GM23248 (cell line): ENCODE data around the gene PANX3. TPM values are rescaled to one million over a fixed set of nuclear protein-coding genes. Genes with fewer than 3 reads are reported as not detected.

Experiments
- DNase-seq: peaks from one replicate; pipeline ENCODE4 v3.0.0-alpha.2; 2015
- H2AFZ ChIP-seq: fragments of 200-600 bp; sonication (generic); 2 replicates; pipeline ENCODE4 v1.6.1; 2016; ENCODE audit warnings: antibody characterized with exemption
- H3F3A ChIP-seq: fragments of 200-600 bp; sonication (generic); 2 replicates; pipeline ENCODE4 v1.6.1; 2016; ENCODE audit warnings: mild to moderate bottlenecking, antibody characterized with exemption, mixed run types; ENCODE audit not compliant: insufficient read depth
- H3K27ac ChIP-seq: fragments of 200-600 bp; sonication (generic); 2 replicates; pipeline ENCODE4 v1.5.1; 2016; ENCODE audit warnings: mild to moderate bottlenecking
- H3K27me3 ChIP-seq: fragments of 200-600 bp; sonication (generic); replicated peaks from 2 replicates; pipeline ENCODE4 v1.6.1; 2016; ENCODE audit warnings: mild to moderate bottlenecking; ENCODE audit not compliant: insufficient read depth
- H3K36me3 ChIP-seq: fragments of 200-600 bp; sonication (generic); 2 replicates; pipeline ENCODE4 v1.6.1; 2016; ENCODE audit warnings: low read depth, mild to moderate bottlenecking
- H3K4me1 ChIP-seq: fragments of 200-600 bp; sonication (generic); 2 replicates; pipeline ENCODE4 v1.6.1; 2016; ENCODE audit warnings: mild to moderate bottlenecking; ENCODE audit not compliant: insufficient read depth
- H3K4me2 ChIP-seq: fragments of 200-600 bp; sonication (generic); one replicate; pipeline ENCODE4 v1.6.1; 2016; ENCODE audit warnings: mild to moderate bottlenecking; ENCODE audit not compliant: unreplicated experiment
- H3K4me3 ChIP-seq: fragments of 200-600 bp; sonication (generic); 2 replicates; pipeline ENCODE4 v1.5.1; 2016; ENCODE audit warnings: mild to moderate bottlenecking
- H3K79me2 ChIP-seq: fragments of 200-600 bp; sonication (generic); 2 replicates; pipeline ENCODE4 v1.6.1; 2016; ENCODE audit warnings: mild to moderate bottlenecking; ENCODE audit not compliant: insufficient read depth
- H3K9ac ChIP-seq: fragments of 200-600 bp; sonication (generic); 2 replicates; pipeline ENCODE4 v1.6.1; 2016; ENCODE audit warnings: mild to moderate bottlenecking
- H3K9me2 ChIP-seq: fragments of 200-600 bp; sonication (generic); 2 replicates; pipeline ENCODE4 v1.6.1; 2016; ENCODE audit warnings: mixed run types, mild to moderate bottlenecking, moderate library complexity; ENCODE audit not compliant: insufficient read depth
- H3K9me3 ChIP-seq: fragments of 200-600 bp; sonication (generic); one replicate; pipeline ENCODE4 v1.6.1; 2017; ENCODE audit warnings: low read depth
- H4K20me1 ChIP-seq: fragments of 200-600 bp; sonication (generic); 2 replicates; pipeline ENCODE4 v1.6.0; 2016; ENCODE audit not compliant: insufficient read depth
- EZH2 ChIP-seq: fragments of 200-600 bp; sonication (generic); IDR thresholded peaks from 2 replicates; pipeline ENCODE4 v1.6.1; 2018; ENCODE audit warnings: antibody characterized with exemption, mild to moderate bottlenecking; ENCODE audit not compliant: insufficient read depth, poor library complexity, severe bottlenecking
- EZH2phosphoT487 ChIP-seq: fragments of 200-600 bp; sonication (generic); IDR thresholded peaks from 2 replicates; pipeline ENCODE4 v1.6.1; 2018; ENCODE audit warnings: antibody characterized with exemption, moderate library complexity, mild to moderate bottlenecking, low read depth; ENCODE audit not compliant: insufficient read depth
- WGBS, 2 experiments: methylation state at CpG; one replicate each; pipeline ENCODE4 v1.1.6; 2015 to 2017; ENCODE audit warnings: low lambda C conversion rate in 2 of 2, low coverage in 1 of 2; ENCODE audit errors: missing lambda C conversion rate in 2 of 2; 5-methylcytosine and 5-hydroxymethylcytosine counted together
- in situ Hi-C: fragments of 300-500 bp; cut with MboI; formaldehyde crosslinking; loops from 2 replicates; pipeline ENCODE4 v1.15.0; 2020
- polyA plus RNA-seq: library from polyadenylated mRNA; unstranded; fragments of >200 nt; fragmentation: Nextera tagmentation; extraction: Ambion mirVana; gene quantifications from 2 replicates; pipeline ENCODE4 v1.2.1, GENCODE V29; 2016
- total RNA-seq: library from RNA; depleted of rRNA; stranded (reverse); fragments of >200 nt; shearing (Covaris generic); gene quantifications from 2 replicates; pipeline ENCODE4 v1.2.3, GENCODE V29; 2014

The PANX3 gene
- total and polyA plus RNA-seq, 2 experiments from 2014 or later = not detected

DNA sequence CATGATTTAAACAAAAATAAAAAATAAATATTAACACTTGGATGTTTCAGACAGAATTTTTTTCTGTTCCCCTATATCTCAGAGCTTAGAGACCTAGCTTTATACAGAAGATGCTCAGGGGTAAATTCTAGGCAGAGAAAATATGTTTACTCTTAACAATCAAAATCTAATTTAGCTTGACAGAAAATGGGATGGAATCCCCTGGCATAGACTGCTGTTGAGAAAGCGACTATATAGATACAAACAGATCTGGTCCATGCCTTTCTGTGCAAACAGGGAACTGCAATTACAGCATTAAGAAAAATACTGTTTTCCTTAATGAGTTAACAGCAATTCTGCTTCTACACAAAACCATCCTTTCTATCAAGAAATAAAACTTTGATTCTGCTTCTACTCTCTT lies 47.8 kb downstream of the PANX3 start:
- TF ChIP-seq EZH2phosphoT487 (no peak), EZH2 (no peak)
- in situ Hi-C loops = no loop called here
- Histone ChIP-seq H3K27ac (no peak overlapping the region), H3K9me3 (no peaks in the 10 kb centered on the region), H3F3A (no peaks in the 10 kb centered on the region), H2AFZ (no peak overlapping the region), H3K9me2 (no peaks in the 10 kb centered on the region), H3K27me3 (no peaks in the 10 kb centered on the region), H3K4me2 (no peak overlapping the region), H3K9ac (no peak overlapping the region), H3K4me3 (no peak overlapping the region), H4K20me1 (no peaks in the 10 kb centered on the region), H3K36me3 (no peaks in the 10 kb centered on the region), H3K79me2 (no peaks in the 10 kb centered on the region), H3K4me1 (no peaks in the 10 kb centered on the region)
- no peak for DNase-seq
- 89 to 93% methylated on average over 1 of the region's 1 CpG for whole genome bisulfite sequencing, 2 experiments

DNA sequence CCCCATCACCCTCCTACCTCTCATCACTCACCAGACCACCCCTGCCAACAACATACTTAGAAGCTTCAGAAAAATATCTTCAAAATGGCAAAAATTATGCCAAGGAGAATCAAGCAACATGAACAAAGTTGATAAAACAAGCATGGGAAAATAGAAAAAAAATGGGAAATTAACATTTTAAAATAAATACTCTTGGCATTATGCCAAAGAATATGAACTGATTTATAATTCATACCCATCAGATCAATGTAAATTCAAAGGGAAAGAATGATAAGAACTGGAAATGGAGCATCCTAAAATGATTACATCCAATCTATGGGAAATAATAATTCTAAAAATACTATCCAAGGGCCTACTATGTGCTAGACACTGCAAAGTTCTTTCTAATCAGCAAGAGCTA lies 50.3 kb downstream of the PANX3 start:
- no peak overlapping the region for H3K4me3 ChIP-seq
- H3K27me3 ChIP-seq = no peaks in the 10 kb centered on the region
- no peaks in the 10 kb centered on the region for H3K36me3 ChIP-seq
- no peak overlapping the region for H3K27ac ChIP-seq
- no peaks in the 10 kb centered on the region for H3K9me2 ChIP-seq
- H2AFZ ChIP-seq = no peak overlapping the region
- H3K9ac ChIP-seq = no peak overlapping the region
- TF ChIP-seq EZH2 = no peak
- no peak for TF ChIP-seq EZH2phosphoT487
- no peaks in the 10 kb centered on the region for H3K4me1 ChIP-seq
- H3K9me3 ChIP-seq = no peaks in the 10 kb centered on the region
- no peak overlapping the region for H3K4me2 ChIP-seq
- DNase-seq = no peak
- no peaks in the 10 kb centered on the region for H3F3A ChIP-seq
- no peaks in the 10 kb centered on the region for H3K79me2 ChIP-seq
- in situ Hi-C loops = loop anchor here (10.0 kb wide), 1 partner anchor 173 kb away; no protein-coding TSS in a partner anchor
- no peaks in the 10 kb centered on the region for H4K20me1 ChIP-seq

- Histone ChIP-seq H3K79me2 (no peaks in the 10 kb centered on the region), H3K9me3 (no peaks in the 10 kb centered on the region), H2AFZ (no peak overlapping the region), H4K20me1 (no peaks in the 10 kb centered on the region), H3K9me2 (no peaks in the 10 kb centered on the region), H3K9ac (no peak overlapping the region), H3K4me1 (no peaks in the 10 kb centered on the region), H3K36me3 (no peaks in the 10 kb centered on the region), H3F3A (no peaks in the 10 kb centered on the region), H3K27ac (no peak overlapping the region), H3K4me3 (no peak overlapping the region), H3K27me3 (no peaks in the 10 kb centered on the region), H3K4me2 (no peak overlapping the region)
- WGBS, 2 experiments = 77 to 78% methylated on average over 4 of the region's 4 CpGs
- in situ Hi-C loops = loop anchor here (10.0 kb wide), 1 partner anchor 173 kb away; no protein-coding TSS in a partner anchor
- TF ChIP-seq EZH2phosphoT487 = no peak
- no peak for TF ChIP-seq EZH2
- DNase-seq = no peak
Measured at GRCh38 chr11:124662106-124662505, 50.9 kb downstream of the PANX3 start.

- Histone ChIP-seq H3K27me3 (no peaks in the 10 kb centered on the region), H3K9me2 (no peaks in the 10 kb centered on the region), H3K9me3 (no peaks in the 10 kb centered on the region), H3K27ac (no peak overlapping the region), H3F3A (no peaks in the 10 kb centered on the region), H2AFZ (no peak overlapping the region), H3K4me2 (no peak overlapping the region), H3K4me3 (no peak overlapping the region), H3K79me2 (no peaks in the 10 kb centered on the region), H3K4me1 (no peaks in the 10 kb centered on the region), H3K36me3 (no peaks in the 10 kb centered on the region), H3K9ac (no peak overlapping the region), H4K20me1 (no peaks in the 10 kb centered on the region)
- in situ Hi-C loops = loop anchor here (10.0 kb wide), 1 partner anchor 171 kb away; no protein-coding TSS in a partner anchor
- no peak for DNase-seq
- TF ChIP-seq EZH2 (no peak), EZH2phosphoT487 (no peak)
- 95 to 100% methylated on average over 2 of the region's 2 CpGs for WGBS, 2 experiments
Measured at GRCh38 chr11:124663861-124664260, 52.6 kb downstream of the PANX3 start.

- Histone ChIP-seq H3K9me2 (no peaks in the 10 kb centered on the region), H3K4me3 (no peak overlapping the region), H3K9me3 (no peaks in the 10 kb centered on the region), H4K20me1 (no peaks in the 10 kb centered on the region), H3K9ac (no peak overlapping the region), H3F3A (no peaks in the 10 kb centered on the region), H3K27me3 (no peaks in the 10 kb centered on the region), H3K4me1 (0 out of 2 replicates have a peak, but pooled peaks cover 3% of the 10 kb centered on the region), H3K4me2 (no peak overlapping the region), H3K79me2 (no peaks in the 10 kb centered on the region), H3K36me3 (no peaks in the 10 kb centered on the region), H2AFZ (no peak overlapping the region), H3K27ac (no peak overlapping the region)
- WGBS, 2 experiments = 97 to 100% methylated on average over 3 of the region's 3 CpGs
- no peak for TF ChIP-seq EZH2phosphoT487
- TF ChIP-seq EZH2 = no peak
- in situ Hi-C loops = loop anchor here (10.0 kb wide), 1 partner anchor 167 kb away; no protein-coding TSS in a partner anchor
- DNase-seq = no peak
Measured at GRCh38 chr11:124667601-124668000, 56.4 kb downstream of the PANX3 start.
